GM12892 (cell line): Measurements from ENCODE around the gene HYAL1.

Experiments
- DNase-seq: peaks from one replicate; pipeline ENCODE4 v3.0.0; 2011; ENCODE audit not compliant: insufficient read length
- FAIRE-seq: peaks from 2 replicates; lab custom pipeline; 2011; peaks lifted over from hg19 to GRCh38; lab: Jason Lieb, UNC
- POLR2A ChIP-seq: IDR thresholded peaks from 2 replicates; pipeline ENCODE4 v1.6.1; 2011; ENCODE audit warnings: low read depth, low read length, control low read depth
- POLR2AphosphoS5 ChIP-seq: IDR thresholded peaks from 2 replicates; pipeline ENCODE4 v1.6.1; 2011; ENCODE audit warnings: low read depth, low read length, control low read depth
- TAF1 ChIP-seq: IDR thresholded peaks from 2 replicates; pipeline ENCODE4 v1.6.1; 2011; ENCODE audit warnings: low read depth, mild to moderate bottlenecking, control low read depth, low read length, borderline replicate concordance

Gene HYAL1

DNA sequence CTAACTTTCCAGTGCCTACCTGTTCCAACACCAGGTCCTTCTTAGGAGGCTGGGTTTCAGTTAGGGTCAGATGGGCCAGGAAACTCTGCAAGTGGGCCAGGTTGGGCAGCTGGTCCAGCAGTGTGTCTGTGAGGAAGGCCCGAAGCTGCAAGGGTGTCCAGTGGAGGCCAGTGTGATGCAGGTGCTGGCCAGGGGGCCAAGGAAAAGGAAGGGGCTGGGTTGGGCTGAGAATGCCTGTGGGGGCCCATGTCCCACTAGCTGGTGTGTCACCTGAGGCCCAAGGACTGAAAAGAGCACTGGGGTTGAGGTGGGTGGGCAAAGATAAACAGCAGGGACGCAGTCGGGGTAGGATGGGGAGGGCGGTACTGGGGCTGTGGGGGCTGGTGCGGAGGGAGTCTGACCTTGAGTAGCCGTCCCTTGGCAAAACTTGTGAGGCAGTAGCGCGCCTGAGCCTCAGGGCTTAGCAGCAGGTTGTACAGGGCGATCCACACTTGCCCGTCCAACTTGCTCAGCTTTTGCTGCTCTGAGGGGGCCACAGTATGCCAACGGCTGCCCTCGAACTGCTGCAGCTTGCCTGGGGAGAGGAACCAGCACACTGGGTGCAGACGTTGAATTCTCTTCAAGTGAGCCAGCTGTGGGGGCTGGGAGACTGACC lies 38.7 kb upstream of the HYAL1 start:
- FAIRE-seq = no peak
- TF ChIP-seq POLR2A = no peak
- TF ChIP-seq POLR2AphosphoS5 = no peak
- no peak for TF ChIP-seq TAF1
- DNase-seq = no peak

DNA sequence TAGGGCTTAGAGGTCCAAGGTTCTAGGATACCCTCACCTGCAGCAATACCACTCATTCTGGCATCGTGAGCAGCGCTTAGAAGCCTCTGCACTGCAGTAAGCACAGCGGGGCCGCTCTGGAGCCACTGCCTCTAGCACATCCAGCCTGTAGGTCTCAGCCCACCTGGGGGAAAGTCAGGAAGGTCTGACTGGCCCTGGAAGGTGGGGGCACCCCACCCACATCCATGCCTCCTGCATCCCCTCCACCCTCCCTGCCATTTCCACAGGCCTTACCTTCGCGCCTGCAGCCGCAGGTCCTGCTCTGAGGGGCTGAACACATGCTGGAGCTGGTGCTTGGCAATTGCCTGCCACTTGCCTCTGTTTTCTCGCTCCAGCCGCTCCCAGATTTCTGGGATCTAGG lies 38.2 kb upstream of the HYAL1 start:
- DNase-seq (no peak), FAIRE-seq (no peak)
- no peak for TF ChIP-seq POLR2AphosphoS5
- no peak for TF ChIP-seq POLR2A

DNA sequence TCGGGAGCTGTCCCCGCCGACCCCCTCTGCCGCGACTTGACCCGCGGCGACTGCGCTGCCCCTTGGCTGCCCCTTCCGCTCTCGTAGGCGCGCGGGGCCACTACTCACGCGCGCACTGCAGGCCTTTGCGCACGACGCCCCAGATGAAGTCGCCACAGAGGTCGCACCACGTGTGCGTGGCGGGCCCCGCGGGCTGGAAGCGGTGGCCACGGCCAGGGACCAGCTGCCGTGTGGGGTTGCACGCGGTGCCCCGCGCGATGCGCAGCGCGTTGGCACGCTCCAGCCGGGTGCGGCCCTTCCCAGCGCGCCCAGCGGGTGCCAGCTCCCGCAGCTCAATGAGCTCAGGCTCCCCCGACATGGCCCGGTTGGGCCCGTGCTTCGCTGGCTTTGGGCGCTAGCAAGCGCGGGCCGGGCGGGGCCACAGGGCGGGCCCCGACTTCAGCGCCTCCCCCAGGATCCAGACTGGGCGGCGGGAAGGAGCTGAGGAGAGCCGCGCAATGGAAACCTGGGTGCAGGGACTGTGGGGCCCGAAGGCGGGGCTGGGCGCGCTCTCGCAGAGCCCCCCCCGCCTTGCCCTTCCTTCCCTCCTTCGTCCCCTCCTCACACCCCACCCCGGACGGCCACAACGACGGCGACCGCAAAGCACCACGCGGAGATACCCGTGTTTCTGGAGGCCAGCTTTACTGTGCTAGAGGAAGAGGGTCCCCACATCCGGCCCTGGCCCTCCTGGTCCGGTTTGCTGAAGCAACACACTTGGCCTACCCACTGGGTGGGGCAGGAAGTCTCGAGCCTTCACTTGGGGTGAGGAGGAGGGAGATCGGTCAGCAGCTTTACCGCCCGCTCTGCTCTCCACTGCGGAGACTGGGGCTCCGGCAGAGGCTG lies 37.3 kb upstream of the HYAL1 start, which contains the start of gene RASSF1:
RASSF1 (minus strand) TSS at position 389 of the 882 bp plus-strand sequence; CDS start at position 358, 31 bp downstream.
- 0 out of 2 replicates have a peak, but pooled peaks have one; percentile 19 for TF ChIP-seq POLR2A
- peak; percentile 38; the same call in 1 of the 2 replicates for TF ChIP-seq POLR2AphosphoS5
- no peak for TF ChIP-seq TAF1
- FAIRE-seq (peak; percentile 82), DNase-seq (peak; percentile 80)

DNA sequence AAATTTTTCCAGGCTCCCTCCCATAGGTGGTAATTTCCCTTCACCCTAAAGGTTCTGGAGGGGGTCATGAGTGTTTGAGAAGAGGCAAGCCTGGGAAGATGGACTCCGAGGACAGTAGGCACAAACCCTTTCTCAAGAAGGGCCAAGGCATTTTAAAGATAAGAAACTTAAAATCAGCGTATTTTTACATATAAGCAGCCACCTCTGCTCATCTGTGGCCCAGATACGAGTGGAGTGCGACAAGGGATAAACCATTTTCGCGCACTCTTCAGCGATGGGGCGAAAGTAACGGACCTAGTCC lies 36.7 kb upstream of the HYAL1 start:
- no peak for DNase-seq
- no peak for FAIRE-seq
- TF ChIP-seq TAF1 = no peak
- no peak for TF ChIP-seq POLR2A
- no peak for TF ChIP-seq POLR2AphosphoS5

DNA sequence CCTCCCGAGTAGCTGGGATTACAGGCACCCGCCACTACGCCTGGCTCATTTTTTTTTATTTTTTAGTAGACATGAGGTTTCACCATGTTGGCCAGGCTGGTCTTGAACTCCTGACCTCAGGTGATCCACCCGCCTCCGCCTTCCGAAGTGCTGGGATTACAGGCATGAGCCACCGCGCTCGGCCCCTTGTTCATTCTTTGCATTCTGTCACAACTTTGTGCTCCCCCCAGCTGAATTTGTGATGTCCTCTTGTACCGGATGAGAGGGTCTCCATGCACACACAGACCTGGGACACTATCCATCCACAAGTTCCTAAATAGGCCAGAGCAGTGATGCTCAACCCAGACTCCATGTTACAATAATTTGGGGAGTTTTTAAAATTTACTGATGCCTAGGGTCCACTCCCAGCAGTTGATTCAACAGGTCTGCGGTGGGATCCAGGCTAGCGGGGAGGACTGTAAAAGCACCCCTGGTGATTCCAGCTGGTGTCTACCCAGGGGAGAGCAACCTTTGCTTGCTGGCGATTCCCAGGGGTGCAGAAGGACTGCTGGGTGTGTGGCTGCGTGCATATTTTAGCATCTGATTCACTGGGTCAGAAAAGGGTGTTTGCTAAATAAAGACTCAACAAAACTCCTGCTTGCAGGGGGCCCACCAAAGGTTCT lies 36.2 kb upstream of the HYAL1 start:
- FAIRE-seq (peak; percentile 62), DNase-seq (no peak)
- TF ChIP-seq POLR2AphosphoS5 (no peak), POLR2A (no peak), TAF1 (no peak)

DNA sequence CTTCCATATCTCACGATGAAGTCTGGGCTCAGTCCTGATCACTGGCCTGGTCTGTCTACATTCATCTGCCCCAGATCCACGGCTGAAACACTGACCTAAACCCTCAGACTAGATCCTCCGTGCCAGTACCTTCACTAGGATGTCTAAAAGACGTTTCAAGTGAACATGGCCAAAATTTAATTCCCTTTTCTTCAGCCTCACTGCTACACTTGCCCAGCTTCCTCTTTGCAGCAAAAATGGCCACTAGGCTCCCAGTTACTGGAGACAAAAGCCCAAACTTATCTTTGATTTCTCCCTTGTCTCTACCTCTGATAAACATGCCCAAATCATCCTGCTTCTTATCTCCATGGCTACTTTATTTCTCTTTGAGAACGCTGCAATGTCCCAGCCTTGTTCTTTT lies 35.6 kb upstream of the HYAL1 start:
- DNase-seq = no peak
- FAIRE-seq = peak; percentile 86
- no peak for TF ChIP-seq POLR2AphosphoS5
- no peak for TF ChIP-seq POLR2A
- no peak for TF ChIP-seq TAF1

DNA sequence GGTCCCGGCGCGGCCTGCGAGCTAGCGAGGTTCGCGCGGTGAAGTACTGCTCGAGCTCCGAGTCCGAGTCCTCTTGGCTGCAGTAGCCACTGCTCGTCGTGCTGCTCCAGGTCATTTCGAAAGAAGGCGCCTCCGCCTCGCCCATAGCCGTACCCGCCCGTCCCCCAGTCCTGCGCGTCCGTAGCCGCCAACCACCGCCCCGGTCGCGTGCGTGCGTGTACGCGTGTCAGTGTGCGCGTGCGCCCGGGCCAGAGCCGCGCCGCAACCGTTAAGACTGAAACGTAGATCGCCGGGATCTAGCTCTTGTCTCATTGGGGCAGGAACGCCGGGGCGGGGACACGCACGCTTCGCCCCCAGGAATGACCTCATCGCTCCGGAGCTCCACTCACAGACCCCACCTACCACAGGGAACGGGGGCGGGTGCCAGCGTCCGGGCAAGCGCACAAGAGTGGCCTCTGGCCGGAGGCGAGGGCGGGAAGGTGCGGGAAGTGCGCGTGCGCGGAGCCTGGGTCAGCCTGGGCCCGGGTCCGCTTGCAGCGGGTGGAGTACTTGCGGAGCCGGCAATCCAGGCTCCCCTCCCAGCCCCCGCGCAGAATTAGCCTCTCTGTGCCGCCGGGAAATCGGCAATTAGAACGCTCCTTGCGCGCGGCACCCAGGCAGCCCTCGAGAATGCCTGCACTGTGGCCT lies 33.9 kb upstream of the HYAL1 start:
- DNase-seq = peak; percentile 98
- FAIRE-seq = peak; percentile 98
- TF ChIP-seq TAF1 (no peak; the same call in 1 of the 2 replicates), POLR2AphosphoS5 (peak; percentile 59), POLR2A (peak; percentile 69; the same call in 1 of the 2 replicates)

DNA sequence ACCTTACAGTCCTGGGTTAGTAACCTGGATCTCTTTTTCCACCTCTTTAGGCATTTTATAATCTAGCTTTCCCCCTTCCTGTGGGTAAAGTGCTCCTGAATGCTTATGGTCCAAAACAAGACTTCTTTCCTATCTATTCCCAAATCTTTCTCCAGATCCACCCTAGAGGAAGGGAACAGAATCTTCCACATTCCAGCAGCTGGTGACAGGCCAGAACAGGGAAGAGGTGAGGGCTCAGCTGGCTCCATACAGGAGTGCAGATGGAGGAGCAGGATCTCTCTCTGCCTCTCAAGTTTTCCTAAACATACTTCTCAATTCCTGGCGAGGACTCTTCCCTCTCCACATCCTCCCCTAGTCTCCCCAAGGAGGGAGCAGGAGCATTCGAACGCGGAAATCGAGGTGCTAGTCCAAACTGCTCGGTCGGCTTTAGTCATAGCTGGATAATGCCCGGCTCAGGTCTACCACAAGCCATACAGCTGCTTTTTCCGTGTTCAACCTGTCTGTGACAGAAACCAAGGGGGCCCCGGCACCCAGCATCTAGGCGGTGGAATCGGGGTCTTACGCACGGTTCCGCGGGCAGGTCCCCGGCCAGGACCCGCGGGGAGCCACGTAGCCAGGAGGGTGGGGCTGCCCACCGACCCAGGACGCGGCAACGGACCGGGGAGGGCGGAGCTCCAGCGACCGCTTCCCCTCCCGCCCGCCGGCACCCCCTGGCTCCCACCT lies 33.2 kb upstream of the HYAL1 start:
- no peak for FAIRE-seq
- TF ChIP-seq TAF1 = no peak
- DNase-seq = no peak

DNA sequence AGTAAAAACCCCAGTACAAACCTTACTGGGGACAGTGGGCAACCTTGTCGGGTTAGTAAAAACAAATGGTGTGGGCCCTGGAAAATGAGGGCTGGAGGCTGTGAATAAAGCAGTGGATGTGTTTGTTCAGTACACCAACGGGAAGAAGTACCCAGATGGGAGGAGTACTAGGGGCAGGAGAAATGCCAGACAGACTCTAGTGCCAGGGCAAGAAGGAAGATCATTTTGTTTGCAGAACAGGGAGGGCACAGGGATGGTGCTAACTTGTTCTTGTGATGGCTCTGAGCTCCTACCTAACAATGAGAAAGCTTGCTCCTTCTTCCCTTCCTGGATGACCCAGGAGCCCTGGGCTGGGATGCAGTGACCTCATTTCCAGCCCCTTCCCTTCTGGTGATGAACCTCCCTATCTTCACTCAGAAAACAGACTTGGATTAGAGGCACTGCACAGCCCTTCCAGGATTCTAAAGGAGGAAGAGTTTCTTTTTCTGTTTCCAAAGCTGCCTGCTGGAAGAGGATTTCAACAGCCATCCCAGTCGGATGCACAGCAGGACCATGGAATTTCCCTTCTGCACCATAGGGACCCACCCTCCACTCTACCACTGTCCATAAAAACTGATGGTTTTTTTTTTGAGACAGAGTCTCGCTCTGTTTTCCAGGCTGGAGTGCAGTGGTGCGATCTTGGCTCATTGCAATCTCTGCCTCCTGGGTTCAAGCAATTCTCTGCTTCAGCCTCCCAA lies 31.1 kb upstream of the HYAL1 start:
- TF ChIP-seq POLR2A = 0 out of 2 replicates have a peak, but pooled peaks have one; percentile 12
- TF ChIP-seq POLR2AphosphoS5 = no peak
- DNase-seq (no peak), FAIRE-seq (no peak)

DNA sequence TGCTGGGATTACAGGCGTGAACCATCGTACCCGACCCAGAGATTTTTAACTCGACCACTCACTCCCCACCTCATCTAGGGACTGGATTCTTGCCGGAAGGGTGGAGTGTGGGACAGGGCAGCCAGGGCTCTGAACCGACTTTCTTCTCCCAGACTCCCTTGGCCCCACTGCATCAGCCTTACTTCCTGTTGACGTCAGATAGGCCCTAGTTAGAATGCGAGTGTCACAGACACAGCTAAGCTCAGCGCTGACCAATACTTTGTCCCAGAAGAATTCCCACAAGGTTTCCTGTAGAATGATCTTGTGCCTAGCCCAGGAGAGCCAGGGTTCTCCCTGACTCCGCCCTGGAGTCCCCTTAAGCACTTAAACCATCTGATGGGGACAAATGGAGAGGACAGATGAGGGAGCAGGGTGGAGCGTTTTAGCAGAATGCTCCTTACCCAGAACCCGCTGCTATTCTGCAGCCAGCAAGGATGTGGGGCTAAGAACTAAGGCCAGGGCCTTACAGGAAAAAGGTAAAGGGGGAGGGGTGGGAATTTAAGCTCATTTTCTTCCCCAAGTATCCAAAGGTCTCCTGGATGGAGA lies 30.5 kb upstream of the HYAL1 start:
- no peak for FAIRE-seq
- DNase-seq = no peak
- TF ChIP-seq TAF1 = no peak
- no peak for TF ChIP-seq POLR2AphosphoS5
- 0 out of 2 replicates have a peak, but pooled peaks have one; percentile 13 for TF ChIP-seq POLR2A
